Measurements from ENCODE around the gene AK5. TPM values are rescaled to one million over a fixed set of nuclear protein-coding genes. Genes with fewer than 3 reads are reported as not detected.

Gene AK5
- total and polyA plus RNA-seq, 10 donors, result 0.33 to 16.3 (median 1.2) TPM

- TF ChIP-seq, protein P1, sequence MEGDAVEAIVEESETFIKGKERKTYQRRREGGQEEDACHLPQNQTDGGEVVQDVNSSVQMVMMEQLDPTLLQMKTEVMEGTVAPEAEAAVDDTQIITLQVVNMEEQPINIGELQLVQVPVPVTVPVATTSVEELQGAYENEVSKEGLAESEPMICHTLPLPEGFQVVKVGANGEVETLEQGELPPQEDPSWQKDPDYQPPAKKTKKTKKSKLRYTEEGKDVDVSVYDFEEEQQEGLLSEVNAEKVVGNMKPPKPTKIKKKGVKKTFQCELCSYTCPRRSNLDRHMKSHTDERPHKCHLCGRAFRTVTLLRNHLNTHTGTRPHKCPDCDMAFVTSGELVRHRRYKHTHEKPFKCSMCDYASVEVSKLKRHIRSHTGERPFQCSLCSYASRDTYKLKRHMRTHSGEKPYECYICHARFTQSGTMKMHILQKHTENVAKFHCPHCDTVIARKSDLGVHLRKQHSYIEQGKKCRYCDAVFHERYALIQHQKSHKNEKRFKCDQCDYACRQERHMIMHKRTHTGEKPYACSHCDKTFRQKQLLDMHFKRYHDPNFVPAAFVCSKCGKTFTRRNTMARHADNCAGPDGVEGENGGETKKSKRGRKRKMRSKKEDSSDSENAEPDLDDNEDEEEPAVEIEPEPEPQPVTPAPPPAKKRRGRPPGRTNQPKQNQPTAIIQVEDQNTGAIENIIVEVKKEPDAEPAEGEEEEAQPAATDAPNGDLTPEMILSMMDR (IDR thresholded peaks at IDR 0.05 in 8 of 11, conservative IDR thresholded peaks at IDR 0.05 in 3 of 11), result no peak
- no peak for TF ChIP-seq POLR2AphosphoS5 (IDR thresholded peaks at IDR 0.05)
- no peak for TF ChIP-seq POLR2A (IDR thresholded peaks at IDR 0.05)
- DNase-seq, result no peak
- H3K27me3 ChIP-seq (replicated peaks in 1 of 7), result no peaks in the 10 kb centered on the region
- peaks cover 0 to 51% (median 17%) of the 10 kb centered on the region in 6 donors for H3K36me3 ChIP-seq
- intact Hi-C loops (cut with DNase I; ENCODE audit: low total_unique reads), result no loop called here
- H3K4me1 ChIP-seq, result peaks cover 0 to 6% (median 0%) of the 10 kb centered on the region in 6 donors
- WGBS, 5 donors, result 94 to 97% (median 96%) methylated on average over 2 of the region's 2 CpGs
- no peak overlapping the region for H3K4me3 ChIP-seq
- H3K27ac ChIP-seq, result no peak overlapping the region
- H3K9me3 ChIP-seq, result no peaks in the 10 kb centered on the region
Observed at GRCh38 chr1:77585610-77586314, 303.9 kb downstream of the AK5 start.

- TF ChIP-seq POLR2AphosphoS5 (IDR thresholded peaks at IDR 0.05), result no peak
- TF ChIP-seq, protein P1 (IDR thresholded peaks at IDR 0.05 in 8 of 11, conservative IDR thresholded peaks at IDR 0.05 in 3 of 11), result no peak
- TF ChIP-seq POLR2A (IDR thresholded peaks at IDR 0.05), result no peak
- Histone ChIP-seq H3K9me3 (no peaks in the 10 kb centered on the region), H3K4me1 (peaks cover 0 to 24% (median 0%) of the 10 kb centered on the region in 6 donors), H3K4me3 (no peak overlapping the region), H3K27ac (no peak overlapping the region), H3K27me3 (replicated peaks in 1 of 7) (no peaks in the 10 kb centered on the region), H3K36me3 (peaks cover 0 to 21% (median 0%) of the 10 kb centered on the region in 6 donors)
- 88 to 100% (median 97%) methylated on average over 5 of the region's 5 CpGs for WGBS, 5 donors
- no peak for DNase-seq
- intact Hi-C loops (cut with DNase I; ENCODE audit: low total_unique reads), result no loop called here
Observed at GRCh38 chr1:77589231-77589630, 307.4 kb downstream of the AK5 start.

DNA sequence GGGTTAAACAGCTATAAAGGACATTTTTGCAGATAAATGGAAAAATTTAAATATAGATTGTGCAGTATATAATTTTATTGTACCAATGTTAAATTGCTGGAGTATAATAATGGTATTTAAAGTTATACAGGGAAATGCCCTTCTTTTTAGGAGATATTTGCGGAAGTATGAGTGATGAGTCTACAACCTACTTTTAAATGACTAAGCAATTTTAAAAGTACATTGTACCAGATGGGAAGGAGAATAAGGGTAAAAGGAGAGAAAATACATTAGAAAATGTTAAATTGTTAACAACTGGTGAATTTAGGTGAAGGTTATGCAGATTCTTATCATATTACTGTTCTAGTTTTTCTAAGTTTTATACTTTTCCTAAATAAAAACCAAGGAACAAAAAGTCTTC is 308.8 kb downstream of the AK5 start:
- no peaks in the 10 kb centered on the region for H3K9me3 ChIP-seq
- no peak for DNase-seq
- TF ChIP-seq, protein P1 (IDR thresholded peaks at IDR 0.05 in 8 of 11, conservative IDR thresholded peaks at IDR 0.05 in 3 of 11), result no peak
- no peak for TF ChIP-seq POLR2AphosphoS5 (IDR thresholded peaks at IDR 0.05)
- no peak for TF ChIP-seq POLR2A (IDR thresholded peaks at IDR 0.05)
- no peaks in the 10 kb centered on the region for H3K27me3 ChIP-seq (replicated peaks in 1 of 7)
- H3K4me3 ChIP-seq, result no peak overlapping the region
- H3K4me1 ChIP-seq, result peaks cover 0 to 25% (median 0%) of the 10 kb centered on the region in 6 donors
- H3K36me3 ChIP-seq, result peaks cover 0 to 14% (median 0%) of the 10 kb centered on the region in 6 donors
- intact Hi-C loops (cut with DNase I; ENCODE audit: low total_unique reads), result no loop called here
- WGBS, 5 donors, result 61 to 86% (median 75%) methylated on average over 1 of the region's 1 CpG
- peak overlapping the region in 4 of 8 donors; percentile 37 to 47 (median 39) for H3K27ac ChIP-seq

- intact Hi-C loops (cut with DNase I; ENCODE audit: low total_unique reads), result no loop called here
Observed at GRCh38 chr1:77592906-77593305, 311.1 kb downstream of the AK5 start.

More at GRCh38 chr1:77592906-77593305, 311.1 kb downstream of the AK5 start:
- no peak for TF ChIP-seq POLR2A (IDR thresholded peaks at IDR 0.05)
- TF ChIP-seq, protein P1 (IDR thresholded peaks at IDR 0.05 in 8 of 11, conservative IDR thresholded peaks at IDR 0.05 in 3 of 11), result no peak
- TF ChIP-seq POLR2AphosphoS5 (IDR thresholded peaks at IDR 0.05), result no peak
- 92 to 99% (median 97%) methylated on average over 2 of the region's 2 CpGs for WGBS, 5 donors
- Histone ChIP-seq H3K4me1 (peaks cover 0 to 25% (median 0%) of the 10 kb centered on the region in 6 donors), H3K36me3 (peaks cover 0 to 23% (median 11%) of the 10 kb centered on the region in 6 donors), H3K27me3 (replicated peaks in 1 of 7) (no peaks in the 10 kb centered on the region), H3K9me3 (no peaks in the 10 kb centered on the region), H3K4me3 (no peak overlapping the region), H3K27ac (peak overlapping the region in 1 of 8 donors; percentile 25)
- no peak for DNase-seq
